Omental fat pad (tissue), 4 donors: Measurements from ENCODE around the gene DCLRE1C. TPM values are rescaled to one million over a fixed set of nuclear protein-coding genes. Genes with fewer than 3 reads are reported as not detected.
"Not testable (repeated sequence)": the region's sequence is repeated elsewhere in the genome, so short reads cannot be mapped to it uniquely, and the experiment has no call there.

Experiments
- ATAC-seq: fragments of 150-250 bp; one replicate; pipeline ENCODE4 v1.9.1; 2016; ENCODE audit warnings: mild to moderate bottlenecking, moderate library complexity; ENCODE audit not compliant: low FRiP score
- DNase-seq: peaks from one replicate; pipeline ENCODE4 v3.0.0-alpha.2; 2019; ENCODE audit warnings: low spot score
- total RNA-seq, 4 donors: library from RNA; depleted of rRNA; stranded (reverse); fragments of >200 nt; gene quantifications; one replicate each; pipeline ENCODE4 v1.1.0, GENCODE V29; 2016
- TF ChIP-seq, protein P1 (sequence below), 3 donors: fragments of 450-650 bp; IDR thresholded peaks; one replicate each; pipeline ENCODE4 v1.5.1; 2016 to 2017; ENCODE audit warnings: antibody characterized with exemption in 3 of 3, mild to moderate bottlenecking in 3 of 3, moderate library complexity in 2 of 3

Gene DCLRE1C
- total RNA-seq, 4 donors from 2014 or later: 5.9 to 12.5 (median 7.1) TPM

DNA sequence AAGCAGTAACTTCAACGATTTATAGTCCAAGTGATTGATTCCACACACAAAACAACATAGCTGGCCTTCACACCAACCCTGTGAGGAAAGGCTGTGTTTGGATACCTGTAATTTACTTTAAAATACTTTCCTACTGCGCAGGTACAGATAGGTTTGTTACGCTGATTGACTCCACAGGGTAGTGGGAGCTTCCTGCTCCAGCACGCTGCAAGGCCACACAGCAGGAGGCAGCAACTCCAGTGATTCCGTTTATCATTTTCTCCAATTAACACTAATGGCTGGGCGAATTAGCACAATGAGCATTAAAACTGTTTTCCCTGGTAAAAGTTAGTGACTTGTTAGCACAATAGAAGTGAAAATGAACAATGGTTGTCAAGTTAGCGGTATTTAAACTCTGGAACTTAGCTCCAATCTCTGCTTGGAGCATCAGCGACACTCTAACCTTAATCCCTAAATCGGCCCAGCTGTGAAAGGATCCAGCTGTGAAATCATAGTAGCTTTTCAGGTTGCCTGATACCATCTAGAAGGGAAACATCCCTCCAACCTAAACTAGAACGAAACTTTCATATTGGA is 959 bp downstream of the DCLRE1C start:
- TF ChIP-seq, protein P1, sequence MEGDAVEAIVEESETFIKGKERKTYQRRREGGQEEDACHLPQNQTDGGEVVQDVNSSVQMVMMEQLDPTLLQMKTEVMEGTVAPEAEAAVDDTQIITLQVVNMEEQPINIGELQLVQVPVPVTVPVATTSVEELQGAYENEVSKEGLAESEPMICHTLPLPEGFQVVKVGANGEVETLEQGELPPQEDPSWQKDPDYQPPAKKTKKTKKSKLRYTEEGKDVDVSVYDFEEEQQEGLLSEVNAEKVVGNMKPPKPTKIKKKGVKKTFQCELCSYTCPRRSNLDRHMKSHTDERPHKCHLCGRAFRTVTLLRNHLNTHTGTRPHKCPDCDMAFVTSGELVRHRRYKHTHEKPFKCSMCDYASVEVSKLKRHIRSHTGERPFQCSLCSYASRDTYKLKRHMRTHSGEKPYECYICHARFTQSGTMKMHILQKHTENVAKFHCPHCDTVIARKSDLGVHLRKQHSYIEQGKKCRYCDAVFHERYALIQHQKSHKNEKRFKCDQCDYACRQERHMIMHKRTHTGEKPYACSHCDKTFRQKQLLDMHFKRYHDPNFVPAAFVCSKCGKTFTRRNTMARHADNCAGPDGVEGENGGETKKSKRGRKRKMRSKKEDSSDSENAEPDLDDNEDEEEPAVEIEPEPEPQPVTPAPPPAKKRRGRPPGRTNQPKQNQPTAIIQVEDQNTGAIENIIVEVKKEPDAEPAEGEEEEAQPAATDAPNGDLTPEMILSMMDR (IDR thresholded peaks at IDR 0.05): no peak
- DNase-seq: no peak
- no peak for ATAC-seq

DNA sequence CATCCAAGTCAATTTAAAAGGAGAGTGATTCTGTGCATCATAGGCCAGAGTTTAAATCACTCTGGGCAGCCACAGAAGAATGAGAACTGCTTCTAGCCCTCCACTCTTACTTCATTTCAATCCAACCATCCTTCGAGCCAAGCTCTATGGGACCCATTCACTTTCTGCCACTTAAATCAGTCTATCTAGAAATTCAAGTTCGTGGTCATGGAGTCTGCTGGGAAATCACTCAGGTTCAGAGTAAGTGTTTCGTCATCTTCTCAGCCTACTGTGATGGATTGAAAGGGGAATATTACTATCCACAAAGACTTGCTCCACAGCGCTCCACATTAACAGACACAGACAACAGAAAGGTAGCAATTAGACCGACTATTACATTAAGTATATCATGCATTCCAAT is 4.6 kb downstream of the DCLRE1C start:
- DNase-seq: no peak
- ATAC-seq: no peak
- TF ChIP-seq, protein P1 (IDR thresholded peaks at IDR 0.05): no peak

DNA sequence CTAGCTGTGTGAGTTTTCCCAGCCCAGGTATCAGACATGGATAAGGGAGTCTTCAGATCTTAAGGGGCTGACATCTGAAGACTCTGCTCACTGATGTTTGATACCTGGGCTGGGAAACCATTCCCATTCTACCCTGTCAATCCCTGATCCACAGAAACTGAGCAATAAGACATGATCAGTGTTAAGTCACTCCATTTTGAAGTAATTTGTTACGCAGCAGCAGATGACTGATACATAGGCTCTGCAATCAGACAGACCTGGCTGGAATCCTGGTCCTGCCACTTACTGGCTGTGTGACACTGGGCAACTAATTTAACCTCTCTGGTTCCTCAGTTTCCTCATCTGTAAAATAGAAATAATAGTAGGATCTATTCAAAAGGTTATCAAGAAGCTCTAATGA is 6.6 kb downstream of the DCLRE1C start:
- DNase-seq: no peak
- TF ChIP-seq, protein P1 (IDR thresholded peaks at IDR 0.05): no peak
- no peak for ATAC-seq

- no peak for DNase-seq
- TF ChIP-seq, protein P1 (IDR thresholded peaks at IDR 0.05): no peak
- no peak for ATAC-seq
Observed at GRCh38 chr10:14945108-14945507, 8.8 kb downstream of the DCLRE1C start.

DNA sequence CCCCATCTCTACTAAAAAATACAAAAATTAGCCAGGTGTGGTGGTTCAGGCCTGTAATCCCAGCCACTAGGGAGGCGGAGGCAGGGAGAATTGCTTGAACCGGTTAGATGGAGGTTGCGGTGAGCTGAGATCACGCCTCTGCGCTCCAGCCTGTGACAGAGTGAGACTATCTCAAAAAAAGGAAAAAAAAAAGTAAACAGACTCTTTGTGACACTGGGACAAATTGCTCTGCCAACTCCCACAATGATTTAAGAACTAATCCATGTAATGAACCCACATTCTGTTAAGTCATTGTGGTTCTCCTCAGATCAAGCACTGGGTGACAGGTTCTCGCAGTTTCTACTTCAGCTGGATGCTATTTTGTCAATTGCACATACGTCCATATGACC is 11.0 kb downstream of the DCLRE1C start:
- not testable (repeated sequence) for ATAC-seq

GRCh38 chr10:14942147-14942949 is 11.5 kb downstream of the DCLRE1C start:
- DNase-seq, ATAC-seq: not testable (repeated sequence)

More for the DNA sequence above, 11.0 kb downstream of the DCLRE1C start:
- DNase-seq: not testable (repeated sequence)

GRCh38 chr10:14938971-14939370 is 14.9 kb downstream of the DCLRE1C start:
- ATAC-seq: not testable (repeated sequence)

DNA sequence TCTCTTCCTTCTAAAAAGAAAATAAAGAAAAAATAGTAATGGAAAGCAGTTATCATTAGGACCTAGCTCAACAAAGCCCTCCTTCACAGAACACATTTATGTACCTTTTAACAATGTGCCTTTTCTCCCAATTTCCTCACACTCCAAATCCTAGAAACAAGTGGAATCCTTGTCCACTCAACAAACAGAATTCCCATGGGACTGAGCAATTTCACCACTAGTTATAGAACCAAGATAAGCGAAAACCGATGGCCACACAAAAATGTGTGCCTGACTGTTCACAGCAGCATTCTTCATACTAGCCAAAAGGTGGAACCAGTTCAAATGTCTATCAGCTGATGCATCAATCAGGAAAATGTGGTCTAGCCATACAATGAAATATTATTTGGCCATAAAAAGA is 17.3 kb downstream of the DCLRE1C start:
- ATAC-seq (no peak), DNase-seq (no peak)
- TF ChIP-seq, protein P1 (IDR thresholded peaks at IDR 0.05): no peak

More at GRCh38 chr10:14938971-14939370, 14.9 kb downstream of the DCLRE1C start:
- not testable (repeated sequence) for DNase-seq
